WTC11 (cell line): ENCODE results near the gene TEX52. TPM values are rescaled to one million over a fixed set of nuclear protein-coding genes. Genes with fewer than 3 reads are reported as not detected.

Experiments used
- ATAC-seq: fragments of 200-7000 bp; cut with Tn5 transposase; 2 replicates; pipeline ENCODE4 v1.10.0; 2021; ENCODE audit warnings: mild to moderate bottlenecking, moderate library complexity
- CTCF ChIA-PET: fragments of 300-600 bp; sonication (Branson Sonifier 250); formaldehyde crosslinking; loops from one replicate; lab custom pipeline; 2021; ENCODE audit warnings: antibody characterized with exemption; lab: Charles Lee
- POLR2A ChIA-PET: fragments of 350-600 bp; sonication (Branson Sonifier 250); formaldehyde crosslinking; loops from one replicate; lab custom pipeline; 2021; ENCODE audit warnings: antibody characterized with exemption; lab: Charles Lee
- DNase-seq: peaks from one replicate; pipeline ENCODE4 v3.0.0; 2021; ENCODE audit warnings: low spot score
- H3K27ac Mint-ChIP-seq: 2 replicates; pipeline ENCODE4 v1.8.0; 2021; ENCODE audit warnings: mixed read lengths
- H3K27me3 Mint-ChIP-seq: 2 replicates; pipeline ENCODE4 v1.8.0; 2021; ENCODE audit warnings: low read depth, mild to moderate bottlenecking, moderate library complexity, mixed read lengths
- H3K36me3 Mint-ChIP-seq: 2 replicates; pipeline ENCODE4 v1.8.0; 2021; ENCODE audit warnings: mixed read lengths
- H3K4me1 Mint-ChIP-seq: 2 replicates; pipeline ENCODE4 v1.8.0; 2022; ENCODE audit warnings: mixed read lengths
- H3K4me3 Mint-ChIP-seq: 2 replicates; pipeline ENCODE4 v1.8.0; 2021; ENCODE audit warnings: mild to moderate bottlenecking, moderate library complexity, mixed read lengths
- H3K9me3 Mint-ChIP-seq: 2 replicates; pipeline ENCODE4 v1.8.0; 2021; ENCODE audit warnings: mixed read lengths
- AR ChIP-seq: fragments of 250-450 bp; sonication (Bioruptor Pico); IDR thresholded peaks from 2 replicates; pipeline ENCODE4 v1.9.0; 2021; ENCODE audit warnings: mild to moderate bottlenecking
- ATF1 ChIP-seq: sonication (generic); formaldehyde crosslinking; IDR thresholded peaks from 2 replicates; pipeline ENCODE4 v1.8.1; 2023; ENCODE audit warnings: mild to moderate bottlenecking, moderate library complexity, missing genetic modification reagents
- ATF3 ChIP-seq: sonication (generic); formaldehyde crosslinking; conservative IDR thresholded peaks from 2 replicates; pipeline ENCODE4 v1.8.1; 2022; ENCODE audit warnings: mild to moderate bottlenecking, missing genetic modification reagents
- CBFB ChIP-seq: sonication (generic); formaldehyde crosslinking; IDR thresholded peaks from 2 replicates; pipeline ENCODE4 v1.8.1; 2022; ENCODE audit warnings: mild to moderate bottlenecking, low read depth, missing genetic modification reagents
- CDX4 ChIP-seq: fragments of 250-450 bp; sonication (Bioruptor Pico); IDR thresholded peaks from 2 replicates; pipeline ENCODE4 v1.9.0; 2021; ENCODE audit warnings: moderate library complexity, mild to moderate bottlenecking, inconsistent platforms, borderline replicate concordance
- ELF4 ChIP-seq: sonication (generic); formaldehyde crosslinking; IDR thresholded peaks from 2 replicates; pipeline ENCODE4 v1.8.1; 2022; ENCODE audit warnings: low read depth, mild to moderate bottlenecking, moderate library complexity, missing genetic modification reagents
- ESRRA ChIP-seq: sonication (generic); formaldehyde crosslinking; IDR thresholded peaks from 2 replicates; pipeline ENCODE4 v1.8.1; 2022; ENCODE audit warnings: mild to moderate bottlenecking, missing genetic modification reagents, borderline replicate concordance
- FOXJ3 ChIP-seq: sonication (generic); formaldehyde crosslinking; IDR thresholded peaks from 2 replicates; pipeline ENCODE4 v1.9.0; 2021; ENCODE audit warnings: missing genetic modification reagents, mild to moderate bottlenecking, borderline replicate concordance
- FOXP1 ChIP-seq: sonication (generic); formaldehyde crosslinking; IDR thresholded peaks from 2 replicates; pipeline ENCODE4 v1.8.0; 2022; ENCODE audit warnings: missing genetic modification reagents, mild to moderate bottlenecking, moderate library complexity, borderline replicate concordance
- HMGXB4 ChIP-seq: sonication (generic); formaldehyde crosslinking; IDR thresholded peaks from 2 replicates; pipeline ENCODE4 v1.8.1; 2023; ENCODE audit warnings: mild to moderate bottlenecking, moderate library complexity, missing genetic modification reagents
- IRF1 ChIP-seq: sonication (generic); formaldehyde crosslinking; IDR thresholded peaks from 2 replicates; pipeline ENCODE4 v1.8.0; 2023; ENCODE audit warnings: missing genetic modification reagents
- IRF2 ChIP-seq: sonication (generic); formaldehyde crosslinking; IDR thresholded peaks from 2 replicates; pipeline ENCODE4 v1.8.0; 2022; ENCODE audit warnings: low read depth, missing genetic modification reagents, borderline replicate concordance
- KAT7 ChIP-seq: sonication (generic); formaldehyde crosslinking; IDR thresholded peaks from 2 replicates; pipeline ENCODE4 v1.8.1; 2023; ENCODE audit warnings: missing genetic modification reagents, mild to moderate bottlenecking, borderline replicate concordance
- MXD4 ChIP-seq: fragments of 250-450 bp; sonication (Bioruptor Pico); IDR thresholded peaks from 2 replicates; pipeline ENCODE4 v1.8.0; 2021; ENCODE audit warnings: mild to moderate bottlenecking, moderate library complexity, borderline replicate concordance
- OVOL2 ChIP-seq: fragments of 250-450 bp; sonication (Bioruptor Pico); IDR thresholded peaks from 2 replicates; pipeline ENCODE4 v1.9.0; 2021; ENCODE audit warnings: mild to moderate bottlenecking, borderline replicate concordance
- RORB ChIP-seq: fragments of 250-450 bp; sonication (Bioruptor Pico); IDR thresholded peaks from 2 replicates; pipeline ENCODE4 v1.9.0; 2021; ENCODE audit warnings: mild to moderate bottlenecking
- USF1 ChIP-seq: sonication (generic); formaldehyde crosslinking; IDR thresholded peaks from 2 replicates; pipeline ENCODE4 v1.8.0; 2022; ENCODE audit warnings: mild to moderate bottlenecking, missing genetic modification reagents
- USF2 ChIP-seq: sonication (generic); formaldehyde crosslinking; IDR thresholded peaks from 2 replicates; pipeline ENCODE4 v1.8.1; 2023; ENCODE audit warnings: mild to moderate bottlenecking, missing genetic modification reagents, moderate library complexity
- ZBTB21 ChIP-seq: sonication (generic); formaldehyde crosslinking; IDR thresholded peaks from 2 replicates; pipeline ENCODE4 v1.8.1; 2023; ENCODE audit warnings: mild to moderate bottlenecking, missing genetic modification reagents, borderline replicate concordance
- ZNF121 ChIP-seq: sonication (generic); formaldehyde crosslinking; IDR thresholded peaks from 2 replicates; pipeline ENCODE4 v1.8.0; 2023; ENCODE audit warnings: missing genetic modification reagents
- ZNF138 ChIP-seq: sonication (generic); formaldehyde crosslinking; conservative IDR thresholded peaks from 2 replicates; pipeline ENCODE4 v1.8.1; 2022; ENCODE audit warnings: mild to moderate bottlenecking, moderate library complexity, missing genetic modification reagents
- ZNF232 ChIP-seq: sonication (generic); formaldehyde crosslinking; IDR thresholded peaks from 2 replicates; pipeline ENCODE4 v1.8.0; 2022; ENCODE audit warnings: mild to moderate bottlenecking, missing genetic modification reagents
- ZNF671 ChIP-seq: fragments of 250-450 bp; sonication (Bioruptor Pico); IDR thresholded peaks from 2 replicates; pipeline ENCODE4 v1.8.0; 2021; ENCODE audit warnings: mild to moderate bottlenecking
- total RNA-seq: library from RNA; stranded (reverse); gene quantifications from 3 replicates; pipeline ENCODE4 v1.2.3, GENCODE V29; 2021

Gene TEX52
- total RNA-seq, 1 experiment from 2014 or later: not detected

GRCh38 chr12:2858334-2858733 lies 1.5 kb upstream of the TEX52 start:
- Mint-ChIP-seq H3K27me3 (no peaks in the 10 kb centered on the region; the same call in 1 of the 2 replicates), H3K4me1 (peaks cover 3% of the 10 kb centered on the region; the same call in 1 of the 2 replicates), H3K9me3 (no peaks in the 10 kb centered on the region), H3K4me3 (no peak overlapping the region), H3K27ac (no peak overlapping the region), H3K36me3 (peaks cover 41% of the 10 kb centered on the region)
- ATAC-seq (no peak), DNase-seq (no peak)
- TF ChIP-seq ESRRA (CRISPR knock-in tag): no peak
- POLR2A ChIA-PET: interaction anchor here (0.7 to 1.1 kb wide), 2 partner anchors 19 to 33 kb away, joined by 3 to 4 read pairs; partner anchors contain the start of genes FOXM1 and RHNO1
- CTCF ChIA-PET: interaction anchor here (0.8 to 4.2 kb wide), 4 partner anchors 13 to 183 kb away, joined by 5 to 24 read pairs (median 8); no protein-coding TSS in a partner anchor

GRCh38 chr12:2857576-2857975 lies 737 bp upstream of the TEX52 start:
- ATAC-seq (no peak), DNase-seq (no peak)
- Mint-ChIP-seq H3K36me3 (peaks cover 34% of the 10 kb centered on the region), H3K27ac (no peak overlapping the region), H3K9me3 (no peaks in the 10 kb centered on the region), H3K4me1 (peaks cover 3% of the 10 kb centered on the region; the same call in 1 of the 2 replicates), H3K4me3 (no peak overlapping the region), H3K27me3 (no peaks in the 10 kb centered on the region; the same call in 1 of the 2 replicates)
- POLR2A ChIA-PET: interaction anchor here (0.7 to 1.1 kb wide), 2 partner anchors 20 to 33 kb away, joined by 3 to 4 read pairs; partner anchors contain the start of genes FOXM1 and RHNO1
- TF ChIP-seq ATF1 (CRISPR knock-in tag) (no peak), IRF1 (CRISPR knock-in tag) (no peak), FOXP1 (CRISPR knock-in tag) (no peak), CDX4 (CRISPR knock-in tag) (no peak), HMGXB4 (CRISPR knock-in tag) (no peak), USF1 (no peak), ELF4 (no peak), MXD4 (no peak), ZBTB21 (CRISPR knock-in tag) (no peak), ZNF671 (CRISPR knock-in tag) (no peak), OVOL2 (CRISPR knock-in tag) (no peak), AR (no peak), RORB (CRISPR knock-in tag) (no peak), FOXJ3 (CRISPR knock-in tag) (no peak)
- CTCF ChIA-PET: interaction anchor here (1.0 to 4.2 kb wide), 4 partner anchors 12 to 184 kb away, joined by 4 to 24 read pairs (median 8); no protein-coding TSS in a partner anchor

GRCh38 chr12:2856051-2856450 lies 788 bp downstream of the TEX52 start:
- Mint-ChIP-seq H3K4me3 (no peak overlapping the region), H3K27me3 (no peaks in the 10 kb centered on the region; the same call in 1 of the 2 replicates), H3K9me3 (no peaks in the 10 kb centered on the region), H3K36me3 (peaks cover 23% of the 10 kb centered on the region), H3K4me1 (peaks cover 3% of the 10 kb centered on the region; the same call in 1 of the 2 replicates), H3K27ac (no peak overlapping the region)
- DNase-seq: no peak
- CTCF ChIA-PET: interaction anchor here (2.8 to 4.2 kb wide), 4 partner anchors 10 to 185 kb away, joined by 11 to 30 read pairs (median 25); no protein-coding TSS in a partner anchor
- ATAC-seq: no peak
- POLR2A ChIA-PET: interaction anchor here (0.8 to 1.2 kb wide), 2 partner anchors 21 to 30 kb away, joined by 3 read pairs; partner anchors contain the start of genes FOXM1 and RHNO1
- no peak for TF ChIP-seq USF2 (CRISPR knock-in tag)
- TF ChIP-seq USF1: no peak
- TF ChIP-seq ESRRA (CRISPR knock-in tag): no peak
- TF ChIP-seq ZNF232 (CRISPR knock-in tag): no peak
- TF ChIP-seq CBFB (CRISPR knock-in tag): no peak
- no peak for TF ChIP-seq ATF3 (CRISPR knock-in tag)
- no peak for TF ChIP-seq KAT7 (CRISPR knock-in tag)
- TF ChIP-seq FOXP1 (CRISPR knock-in tag): no peak
- TF ChIP-seq IRF2 (CRISPR knock-in tag): no peak
- no peak for TF ChIP-seq ZNF121 (CRISPR knock-in tag)
- TF ChIP-seq ZNF138 (CRISPR knock-in tag): no peak
